HTR-8/SVneo (cell line): Measurements from ENCODE around the gene CRIP2.

ENCODE experiments used
- DNase-seq: peaks from one replicate; pipeline ENCODE4 v3.0.0; 2011; ENCODE audit warnings: low spot score, mixed read lengths; ENCODE audit not compliant: insufficient read length
- FAIRE-seq: peaks from 2 replicates; lab custom pipeline; 2011; peaks lifted over from hg19 to GRCh38; lab: Jason Lieb, UNC

Gene CRIP2

GRCh38 chr14:105474483-105475268 is at the start of gene CRIP2:
Gene CRIP2, plus strand, starts transcription at chr14:105474821. Its CDS starts 42 bp downstream, at chr14:105474863.
- FAIRE-seq (peak; percentile 77), DNase-seq (peak; percentile 57)

GRCh38 chr14:105424861-105425260 is 49.8 kb upstream of the CRIP2 start:
- DNase-seq = no peak
- FAIRE-seq = no peak

- FAIRE-seq = no peak
- DNase-seq = no peak
Observed at GRCh38 chr14:105425823-105426247, 48.8 kb upstream of the CRIP2 start.

- FAIRE-seq (no peak), DNase-seq (no peak)
Observed at GRCh38 chr14:105426416-105427130, 48.0 kb upstream of the CRIP2 start.

- DNase-seq = no peak
- FAIRE-seq = no peak
Observed at GRCh38 chr14:105427412-105427811, 47.2 kb upstream of the CRIP2 start.

- FAIRE-seq (no peak), DNase-seq (no peak)
Observed at GRCh38 chr14:105427936-105428485, 46.6 kb upstream of the CRIP2 start.

GRCh38 chr14:105430042-105430441 is 44.6 kb upstream of the CRIP2 start:
- DNase-seq (no peak), FAIRE-seq (no peak)

- no peak for FAIRE-seq
- DNase-seq = peak; percentile 83
Observed at GRCh38 chr14:105430565-105430964, 44.1 kb upstream of the CRIP2 start.

GRCh38 chr14:105431256-105431655 is 43.4 kb upstream of the CRIP2 start:
- DNase-seq (no peak), FAIRE-seq (no peak)

GRCh38 chr14:105432657-105433056 is 42.0 kb upstream of the CRIP2 start:
- DNase-seq (no peak), FAIRE-seq (no peak)

- FAIRE-seq = no peak
- DNase-seq = no peak
Observed at GRCh38 chr14:105433161-105433605, 41.4 kb upstream of the CRIP2 start.

GRCh38 chr14:105436402-105436801 is 38.2 kb upstream of the CRIP2 start:
- FAIRE-seq (no peak), DNase-seq (no peak)

GRCh38 chr14:105436891-105437722 is 37.5 kb upstream of the CRIP2 start:
- no peak for FAIRE-seq
- DNase-seq = no peak

GRCh38 chr14:105437723-105438500 is 36.7 kb upstream of the CRIP2 start:
- no peak for DNase-seq
- FAIRE-seq = no peak

GRCh38 chr14:105439179-105439578 is 35.4 kb upstream of the CRIP2 start:
- DNase-seq (no peak), FAIRE-seq (peak; percentile 33)

GRCh38 chr14:105439710-105440553 is 34.7 kb upstream of the CRIP2 start:
- DNase-seq (no peak), FAIRE-seq (no peak)

GRCh38 chr14:105440554-105440900 is 34.1 kb upstream of the CRIP2 start:
- no peak for DNase-seq
- FAIRE-seq = no peak

- DNase-seq = no peak
- FAIRE-seq = no peak
Observed at GRCh38 chr14:105440992-105441391, 33.6 kb upstream of the CRIP2 start.

GRCh38 chr14:105442125-105442524 is 32.5 kb upstream of the CRIP2 start:
- FAIRE-seq = no peak

More at GRCh38 chr14:105442125-105442524, 32.5 kb upstream of the CRIP2 start:
- DNase-seq = no peak
